KMS-11 (cell line): ENCODE results near the gene RAD51B.

Experiments used
- H2AFZ ChIP-seq: fragments of 200-600 bp; sonication (generic); 2 replicates; pipeline ENCODE4 v1.6.1; 2016; ENCODE audit warnings: antibody characterized with exemption, mixed run types, low read depth
- H3K27ac ChIP-seq: fragments of 200-600 bp; sonication (generic); 2 replicates; pipeline ENCODE4 v1.6.1; 2016; ENCODE audit warnings: mild to moderate bottlenecking, mixed run types
- H3K27me3 ChIP-seq: fragments of 200-600 bp; sonication (generic); 2 replicates; pipeline ENCODE4 v1.6.1; 2017; ENCODE audit warnings: mild to moderate bottlenecking, low read depth, mixed run types, moderate library complexity; ENCODE audit not compliant: insufficient read depth
- H3K36me3 ChIP-seq: fragments of 200-600 bp; sonication (generic); 2 replicates; pipeline ENCODE4 v1.6.1; 2017; ENCODE audit warnings: mild to moderate bottlenecking, mixed run types; ENCODE audit not compliant: insufficient read depth
- H3K4me1 ChIP-seq: fragments of 200-600 bp; sonication (generic); 2 replicates; pipeline ENCODE4 v1.6.1; 2016; ENCODE audit warnings: mild to moderate bottlenecking, low read depth, mixed run types; ENCODE audit not compliant: poor library complexity, severe bottlenecking
- H3K4me2 ChIP-seq: fragments of 200-600 bp; sonication (generic); 2 replicates; pipeline ENCODE4 v1.7.0; 2016; ENCODE audit warnings: mild to moderate bottlenecking, mixed run types
- H3K4me3 ChIP-seq: fragments of 200-600 bp; sonication (generic); IDR thresholded peaks from 2 replicates; pipeline ENCODE4 v1.6.1; 2017; ENCODE audit warnings: low read depth, low read length, mixed read lengths; ENCODE audit not compliant: insufficient read depth
- H3K79me2 ChIP-seq: fragments of 200-600 bp; sonication (generic); 2 replicates; pipeline ENCODE4 v1.6.1; 2016; ENCODE audit warnings: low read depth, mixed run types; ENCODE audit not compliant: insufficient read depth
- H3K9ac ChIP-seq: fragments of 200-600 bp; sonication (generic); 2 replicates; pipeline ENCODE4 v1.6.1; 2016; ENCODE audit warnings: mild to moderate bottlenecking, mixed run types
- H4K20me1 ChIP-seq: fragments of 200-600 bp; sonication (generic); 2 replicates; pipeline ENCODE4 v1.6.1; 2016; ENCODE audit warnings: mild to moderate bottlenecking, mixed run types; ENCODE audit not compliant: insufficient read depth
- TF ChIP-seq, protein P1 (sequence below): fragments of 200-600 bp; sonication (generic); conservative IDR thresholded peaks from 2 replicates; pipeline ENCODE4 v1.6.1; 2017; ENCODE audit warnings: low read depth, mild to moderate bottlenecking, antibody characterized with exemption, low read length, moderate library complexity, mixed read lengths

RAD51B gene

DNA sequence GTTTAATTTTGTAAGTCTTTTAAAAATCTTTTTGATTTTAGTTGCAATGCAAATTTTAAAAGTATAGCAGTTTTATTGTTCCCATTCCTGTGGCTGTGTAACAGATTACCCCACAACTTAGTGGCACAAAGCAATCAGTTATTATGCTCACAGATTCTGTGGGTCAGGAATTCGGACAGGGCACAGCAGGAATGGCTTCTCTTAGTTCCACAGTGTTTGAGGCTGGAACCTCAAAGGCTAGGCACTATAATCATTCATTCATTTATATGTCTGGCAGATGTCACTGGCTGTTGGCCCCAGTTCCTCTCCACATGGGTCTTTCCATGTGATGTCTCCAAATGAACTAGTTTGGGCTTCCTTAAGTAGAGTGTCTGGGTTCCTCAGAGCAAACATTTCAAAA is 193.3 kb downstream of the RAD51B start:
- Histone ChIP-seq H3K4me1 (no peaks in the 10 kb centered on the region), H3K4me2 (no peak overlapping the region), H3K79me2 (no peaks in the 10 kb centered on the region), H4K20me1 (no peaks in the 10 kb centered on the region), H3K27me3 (no peaks in the 10 kb centered on the region), H3K36me3 (no peaks in the 10 kb centered on the region), H3K27ac (no peak overlapping the region), H3K4me3 (no peak overlapping the region), H2AFZ (no peak overlapping the region), H3K9ac (no peak overlapping the region)
- TF ChIP-seq, protein P1, sequence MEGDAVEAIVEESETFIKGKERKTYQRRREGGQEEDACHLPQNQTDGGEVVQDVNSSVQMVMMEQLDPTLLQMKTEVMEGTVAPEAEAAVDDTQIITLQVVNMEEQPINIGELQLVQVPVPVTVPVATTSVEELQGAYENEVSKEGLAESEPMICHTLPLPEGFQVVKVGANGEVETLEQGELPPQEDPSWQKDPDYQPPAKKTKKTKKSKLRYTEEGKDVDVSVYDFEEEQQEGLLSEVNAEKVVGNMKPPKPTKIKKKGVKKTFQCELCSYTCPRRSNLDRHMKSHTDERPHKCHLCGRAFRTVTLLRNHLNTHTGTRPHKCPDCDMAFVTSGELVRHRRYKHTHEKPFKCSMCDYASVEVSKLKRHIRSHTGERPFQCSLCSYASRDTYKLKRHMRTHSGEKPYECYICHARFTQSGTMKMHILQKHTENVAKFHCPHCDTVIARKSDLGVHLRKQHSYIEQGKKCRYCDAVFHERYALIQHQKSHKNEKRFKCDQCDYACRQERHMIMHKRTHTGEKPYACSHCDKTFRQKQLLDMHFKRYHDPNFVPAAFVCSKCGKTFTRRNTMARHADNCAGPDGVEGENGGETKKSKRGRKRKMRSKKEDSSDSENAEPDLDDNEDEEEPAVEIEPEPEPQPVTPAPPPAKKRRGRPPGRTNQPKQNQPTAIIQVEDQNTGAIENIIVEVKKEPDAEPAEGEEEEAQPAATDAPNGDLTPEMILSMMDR = no peak

DNA sequence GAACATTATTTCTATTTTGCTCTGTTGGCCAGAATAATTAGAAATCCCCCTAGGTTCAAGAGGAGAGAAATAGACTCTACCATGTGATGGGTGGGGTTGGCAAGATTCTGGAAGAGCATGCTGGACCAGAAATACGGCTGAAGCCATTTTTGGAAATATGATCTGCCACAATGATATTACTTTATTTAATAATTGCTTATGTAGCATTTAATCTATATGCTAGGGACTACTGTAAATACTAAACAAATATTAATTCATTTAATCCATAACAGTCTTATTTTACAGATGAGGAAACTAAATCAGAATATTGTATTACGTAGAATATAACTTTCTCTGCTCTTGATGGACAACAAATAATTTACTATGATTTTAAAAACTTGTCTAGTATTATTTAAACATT is 193.7 kb downstream of the RAD51B start:
- Histone ChIP-seq H2AFZ (no peak overlapping the region), H3K27ac (no peak overlapping the region), H3K4me1 (no peaks in the 10 kb centered on the region), H3K36me3 (no peaks in the 10 kb centered on the region), H4K20me1 (no peaks in the 10 kb centered on the region), H3K4me3 (no peak overlapping the region), H3K4me2 (no peak overlapping the region), H3K27me3 (no peaks in the 10 kb centered on the region), H3K79me2 (no peaks in the 10 kb centered on the region), H3K9ac (no peak overlapping the region)
- TF ChIP-seq, protein P1 = no peak

DNA sequence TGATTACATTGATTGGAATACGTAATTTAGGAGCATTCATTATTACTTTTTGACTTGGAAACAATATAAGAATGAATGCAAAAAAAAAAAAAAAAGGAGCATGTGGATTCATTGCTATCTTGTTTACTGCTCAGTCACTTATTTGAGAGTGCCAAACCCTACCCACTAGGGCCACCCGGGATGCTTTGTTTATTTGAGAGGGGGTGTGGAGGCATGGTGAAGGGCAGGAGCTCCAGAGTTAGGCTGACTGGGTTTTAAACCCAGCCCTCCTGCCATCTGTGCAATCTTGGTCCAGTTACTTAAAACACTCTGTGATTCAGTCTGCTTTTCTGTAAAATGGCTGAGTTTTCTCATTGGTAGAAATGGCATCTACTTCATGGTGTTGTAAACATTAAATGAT is 195.2 kb downstream of the RAD51B start:
- Histone ChIP-seq H4K20me1 (no peaks in the 10 kb centered on the region), H3K4me3 (no peak overlapping the region), H2AFZ (no peak overlapping the region), H3K27me3 (no peaks in the 10 kb centered on the region), H3K9ac (no peak overlapping the region), H3K27ac (no peak overlapping the region), H3K36me3 (no peaks in the 10 kb centered on the region), H3K79me2 (no peaks in the 10 kb centered on the region), H3K4me2 (no peak overlapping the region), H3K4me1 (no peaks in the 10 kb centered on the region)
- TF ChIP-seq, protein P1 = no peak

DNA sequence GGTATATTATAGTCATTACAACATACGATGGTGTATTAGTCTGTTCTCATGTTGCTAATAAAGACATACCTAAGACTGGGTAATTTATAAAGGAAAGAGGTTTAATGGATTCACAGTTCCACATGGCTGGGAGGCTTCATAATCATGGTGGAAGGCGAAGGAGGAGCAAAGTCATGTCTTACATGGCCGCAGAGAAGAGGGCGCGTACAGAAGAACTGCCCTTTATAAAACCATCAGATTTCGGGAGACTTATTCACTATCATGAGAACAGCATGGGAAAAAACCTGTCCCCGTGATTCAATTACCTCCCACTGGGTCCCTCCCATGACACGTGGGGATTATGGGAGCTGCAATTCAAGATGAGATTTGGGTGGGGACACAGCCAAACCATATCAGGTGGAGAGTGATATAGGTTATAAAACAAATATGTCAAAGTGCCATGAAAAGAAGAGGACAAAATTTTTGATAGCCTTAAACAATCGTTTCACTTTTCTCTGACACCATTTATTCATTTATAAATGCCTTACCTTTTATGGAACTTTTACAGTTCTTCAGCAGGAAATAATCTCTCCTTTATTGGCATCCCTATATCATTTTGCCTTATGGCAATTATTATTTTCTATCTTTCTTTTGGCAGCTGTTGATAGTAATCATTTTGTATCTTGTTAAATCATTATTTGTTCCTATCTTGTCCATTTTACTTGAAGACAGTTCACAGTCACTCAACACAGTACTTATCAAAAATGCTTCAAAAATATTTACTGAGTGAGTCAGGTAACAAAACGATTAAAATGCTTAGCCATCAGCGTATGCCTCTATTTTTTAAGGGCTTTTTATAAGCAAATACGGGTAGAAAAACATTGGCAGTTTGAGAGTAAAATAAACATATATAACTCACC is 196.0 kb downstream of the RAD51B start:
- Histone ChIP-seq H3K9ac (no peak overlapping the region), H3K36me3 (no peaks in the 10 kb centered on the region), H2AFZ (no peak overlapping the region), H3K4me3 (no peak overlapping the region), H3K27me3 (no peaks in the 10 kb centered on the region), H3K79me2 (no peaks in the 10 kb centered on the region), H3K4me1 (no peaks in the 10 kb centered on the region), H4K20me1 (no peaks in the 10 kb centered on the region), H3K4me2 (no peak overlapping the region), H3K27ac (no peak overlapping the region)
- TF ChIP-seq, protein P1 = no peak
